OCI-LY7 (cell line): ENCODE data around the gene EXOC4. TPM values are rescaled to one million over a fixed set of nuclear protein-coding genes. Genes with fewer than 3 reads are reported as not detected.

ENCODE experiments used
- BruUV-seq: library from RNA; stranded (reverse); fragments of 400-500 nt; replicated peaks from 2 replicates; lab custom pipeline; 2021; lab: Mats Ljungman, UMichigan
- CTCF ChIA-PET: fragments of 300-600 bp; sonication (Branson Sonifier 250); formaldehyde crosslinking; loops from one replicate; lab custom pipeline; 2022; ENCODE audit warnings: antibody characterized with exemption; ENCODE audit not compliant: unreplicated experiment; lab: Charles Lee
- POLR2A ChIA-PET: fragments of 300-600 bp; sonication (Branson Sonifier 250); formaldehyde crosslinking; loops from one replicate; lab custom pipeline; 2022; ENCODE audit warnings: antibody characterized with exemption; lab: Charles Lee
- DNase-seq: peaks from one replicate; pipeline ENCODE4 v3.0.0-alpha.2; 2015; ENCODE audit warnings: low spot score
- H2AFZ ChIP-seq: fragments of 200-600 bp; sonication (generic), shearing (Covaris generic); 2 replicates; pipeline ENCODE4 v1.6.1; 2014; ENCODE audit warnings: mild to moderate bottlenecking, antibody characterized with exemption, low read length, moderate library complexity
- H3K27ac ChIP-seq: fragments of 200-600 bp; sonication (generic); 2 replicates; pipeline ENCODE4 v1.5.1; 2014; ENCODE audit warnings: mixed run types, low read depth, mild to moderate bottlenecking, moderate library complexity, low read length, inconsistent platforms; ENCODE audit not compliant: poor library complexity, severe bottlenecking
- H3K36me3 ChIP-seq: fragments of 200-600 bp; sonication (generic); 2 replicates; pipeline ENCODE4 v1.6.1; 2014; ENCODE audit warnings: mild to moderate bottlenecking, antibody characterized with exemption, low read length, moderate library complexity, mixed read lengths; ENCODE audit not compliant: insufficient read depth
- H3K4me1 ChIP-seq: fragments of 200-600 bp; sonication (generic); 2 replicates; pipeline ENCODE4 v1.5.1; 2014; ENCODE audit warnings: mild to moderate bottlenecking, low read length; ENCODE audit not compliant: insufficient read depth, poor library complexity, severe bottlenecking
- H3K4me2 ChIP-seq: fragments of 200-600 bp; sonication (generic); 2 replicates; pipeline ENCODE4 v1.6.1; 2014; ENCODE audit warnings: mild to moderate bottlenecking, low read length
- H3K4me3 ChIP-seq: fragments of 200-600 bp; sonication (generic); 2 replicates; pipeline ENCODE4 v1.5.1; 2014; ENCODE audit warnings: mild to moderate bottlenecking, low read depth, low read length; ENCODE audit not compliant: poor library complexity, severe bottlenecking
- H3K79me2 ChIP-seq: fragments of 200-600 bp; sonication (generic); 2 replicates; pipeline ENCODE4 v1.6.1; 2016; ENCODE audit warnings: low read depth, mild to moderate bottlenecking, low read length, moderate library complexity, mixed read lengths; ENCODE audit not compliant: insufficient read depth
- H3K9me2 ChIP-seq: fragments of 200-600 bp; sonication (generic); 2 replicates; pipeline ENCODE4 v1.6.1; 2016; ENCODE audit warnings: mild to moderate bottlenecking, low read length, mixed read lengths; ENCODE audit not compliant: insufficient read depth
- H3K9me3 ChIP-seq: fragments of 200-600 bp; sonication (generic); 2 replicates; pipeline ENCODE4 v1.6.1; 2014; ENCODE audit warnings: mild to moderate bottlenecking, mixed run types, low read length, mixed read lengths
- H4K20me1 ChIP-seq: fragments of 200-600 bp; sonication (generic); 2 replicates; pipeline ENCODE4 v1.6.1; 2014; ENCODE audit warnings: mild to moderate bottlenecking, antibody characterized with exemption, low read length, moderate library complexity, mixed read lengths; ENCODE audit not compliant: insufficient read depth
- EZH2phosphoT487 ChIP-seq: fragments of 200-600 bp; sonication (generic); IDR thresholded peaks from 2 replicates; pipeline ENCODE4 v1.6.1; 2018; ENCODE audit warnings: low read depth, borderline replicate concordance, mild to moderate bottlenecking, mixed run types, antibody characterized with exemption, low read length, moderate library complexity, mixed read lengths
- intact Hi-C: fragments of 100-400 bp; cut with micrococcal nuclease; formaldehyde crosslinking; loops from one replicate; pipeline ENCODE4 v1.10.0; 2022; ENCODE audit not compliant: unreplicated experiment
- total RNA-seq, 2 experiments: library from RNA; depleted of rRNA in 1 of 2; stranded (reverse); fragments of >200 nt in 1 of 2; shearing (Covaris generic) in 1 of 2; gene quantifications; 2 replicates each; pipeline ENCODE4 v1.2.3, GENCODE V29; 2014 to 2022
- TF ChIP-seq, protein P1 (sequence below): fragments of 200-600 bp; sonication (generic); conservative IDR thresholded peaks from 2 replicates; pipeline ENCODE4 v1.5.1; 2014; ENCODE audit warnings: mild to moderate bottlenecking, antibody characterized with exemption, low read length, moderate library complexity, mixed read lengths

EXOC4 gene
- total RNA-seq, 2 experiments from 2014 or later: 75.1 to 93.2 TPM

GRCh38 chr7:133552079-133552478 lies 299.2 kb downstream of the EXOC4 start:
- Histone ChIP-seq H2AFZ (no peak overlapping the region), H3K4me3 (no peak overlapping the region), H3K4me1 (no peaks in the 10 kb centered on the region), H3K9me2 (no peaks in the 10 kb centered on the region), H3K4me2 (no peak overlapping the region), H4K20me1 (no peaks in the 10 kb centered on the region), H3K36me3 (no peaks in the 10 kb centered on the region), H3K9me3 (no peaks in the 10 kb centered on the region), H3K79me2 (no peaks in the 10 kb centered on the region), H3K27ac (no peak overlapping the region)
- no peak for DNase-seq
- TF ChIP-seq EZH2phosphoT487: no peak
- TF ChIP-seq, protein P1, sequence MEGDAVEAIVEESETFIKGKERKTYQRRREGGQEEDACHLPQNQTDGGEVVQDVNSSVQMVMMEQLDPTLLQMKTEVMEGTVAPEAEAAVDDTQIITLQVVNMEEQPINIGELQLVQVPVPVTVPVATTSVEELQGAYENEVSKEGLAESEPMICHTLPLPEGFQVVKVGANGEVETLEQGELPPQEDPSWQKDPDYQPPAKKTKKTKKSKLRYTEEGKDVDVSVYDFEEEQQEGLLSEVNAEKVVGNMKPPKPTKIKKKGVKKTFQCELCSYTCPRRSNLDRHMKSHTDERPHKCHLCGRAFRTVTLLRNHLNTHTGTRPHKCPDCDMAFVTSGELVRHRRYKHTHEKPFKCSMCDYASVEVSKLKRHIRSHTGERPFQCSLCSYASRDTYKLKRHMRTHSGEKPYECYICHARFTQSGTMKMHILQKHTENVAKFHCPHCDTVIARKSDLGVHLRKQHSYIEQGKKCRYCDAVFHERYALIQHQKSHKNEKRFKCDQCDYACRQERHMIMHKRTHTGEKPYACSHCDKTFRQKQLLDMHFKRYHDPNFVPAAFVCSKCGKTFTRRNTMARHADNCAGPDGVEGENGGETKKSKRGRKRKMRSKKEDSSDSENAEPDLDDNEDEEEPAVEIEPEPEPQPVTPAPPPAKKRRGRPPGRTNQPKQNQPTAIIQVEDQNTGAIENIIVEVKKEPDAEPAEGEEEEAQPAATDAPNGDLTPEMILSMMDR: no peak
- ChIA-PET CTCF (no interaction called here), POLR2A (no interaction called here)
- no TSS peak for BruUV-seq
- intact Hi-C loops: no loop called here

DNA sequence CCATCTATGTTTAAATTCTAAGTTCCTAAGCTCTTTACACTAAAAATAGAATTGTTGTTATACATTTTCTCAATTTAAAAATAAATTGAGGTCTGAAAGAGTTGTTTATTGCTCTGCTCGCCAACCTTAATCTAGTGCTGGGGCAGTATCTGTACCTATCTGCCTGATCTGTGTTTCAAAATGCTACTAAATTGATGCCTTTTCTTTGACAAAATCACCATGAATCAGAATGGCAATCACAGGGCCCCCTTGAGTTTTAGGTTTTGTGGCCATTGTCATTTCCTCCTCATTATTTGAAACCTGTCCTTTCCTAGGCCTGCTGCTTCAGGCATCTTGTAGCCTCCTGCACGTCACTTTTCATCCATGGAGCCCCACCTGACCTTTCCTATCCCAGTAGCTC lies 301.5 kb downstream of the EXOC4 start:
- no peak for DNase-seq
- BruUV-seq: no TSS peak
- H2AFZ ChIP-seq: no peak overlapping the region
- H3K27ac ChIP-seq: no peak overlapping the region
- intact Hi-C loops: no loop called here
- H3K4me2 ChIP-seq: no peak overlapping the region
- no peaks in the 10 kb centered on the region for H4K20me1 ChIP-seq
- H3K9me3 ChIP-seq: no peaks in the 10 kb centered on the region
- no peak overlapping the region for H3K4me3 ChIP-seq
- CTCF ChIA-PET: no interaction called here
- POLR2A ChIA-PET: no interaction called here
- H3K4me1 ChIP-seq: no peaks in the 10 kb centered on the region
- TF ChIP-seq, protein P1: no peak
- TF ChIP-seq EZH2phosphoT487: no peak
- no peaks in the 10 kb centered on the region for H3K9me2 ChIP-seq
- no peaks in the 10 kb centered on the region for H3K79me2 ChIP-seq
- no peaks in the 10 kb centered on the region for H3K36me3 ChIP-seq

- no peaks in the 10 kb centered on the region for H3K36me3 ChIP-seq
- H4K20me1 ChIP-seq: no peaks in the 10 kb centered on the region
- no peak overlapping the region for H3K4me3 ChIP-seq
- H3K9me3 ChIP-seq: no peaks in the 10 kb centered on the region
- H3K79me2 ChIP-seq: no peaks in the 10 kb centered on the region
- no peak overlapping the region for H2AFZ ChIP-seq
- H3K27ac ChIP-seq: no peak overlapping the region
- no peak for DNase-seq
- H3K9me2 ChIP-seq: no peaks in the 10 kb centered on the region
- no peak for TF ChIP-seq EZH2phosphoT487
- TF ChIP-seq, protein P1: no peak
- ChIA-PET CTCF (no interaction called here), POLR2A (interaction anchor here (1.3 kb wide), 1 partner anchor 572 kb away, joined by 3 read pairs; no protein-coding TSS in a partner anchor)
- H3K4me1 ChIP-seq: no peaks in the 10 kb centered on the region
- no TSS peak for BruUV-seq
- no peak overlapping the region for H3K4me2 ChIP-seq
- intact Hi-C loops: no loop called here
Measured at GRCh38 chr7:133556048-133556447, 303.2 kb downstream of the EXOC4 start.
